ENCODE results near the gene TGFBR3. TPM values are rescaled to one million over a fixed set of nuclear protein-coding genes. Genes with fewer than 3 reads are reported as not detected.

The TGFBR3 gene
- total RNA-seq, 1 donor from 2014 or later = 102 TPM

DNA sequence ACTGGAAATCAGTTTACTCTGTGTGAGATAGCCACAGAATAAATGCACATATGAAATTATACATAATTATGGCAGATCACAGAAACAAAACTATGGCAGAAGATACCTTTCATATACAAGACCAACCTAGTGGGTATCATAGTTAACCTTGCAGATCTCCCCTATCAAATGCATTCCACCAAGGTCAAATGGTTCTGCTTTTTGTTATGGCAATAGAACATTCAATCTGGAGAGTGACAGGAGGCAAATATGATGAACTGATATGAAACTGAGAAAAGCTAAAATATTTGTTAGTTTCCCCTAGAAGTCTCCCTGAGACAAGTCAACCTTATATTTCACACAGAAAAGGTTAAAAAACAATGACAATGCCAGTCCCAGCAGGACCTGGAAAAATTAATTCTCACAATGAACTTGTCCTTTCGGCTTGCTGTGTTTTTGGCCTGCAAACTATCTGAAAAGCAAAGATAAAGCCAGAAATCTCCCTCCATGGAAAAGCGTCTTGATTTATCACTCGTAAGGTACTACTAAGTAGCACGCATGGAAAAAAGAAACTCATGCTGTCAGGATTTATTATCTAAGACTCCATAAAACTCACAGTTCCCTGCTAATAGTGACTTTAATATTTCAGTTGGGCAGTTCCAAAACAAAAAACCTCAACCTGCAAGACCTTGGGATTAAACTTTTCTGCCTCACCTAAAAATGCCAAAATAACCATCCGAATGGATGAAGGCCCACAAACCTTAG is 174.3 kb downstream of the TGFBR3 start:
- no peak for DNase-seq (ENCODE audit: low spot score)

DNA sequence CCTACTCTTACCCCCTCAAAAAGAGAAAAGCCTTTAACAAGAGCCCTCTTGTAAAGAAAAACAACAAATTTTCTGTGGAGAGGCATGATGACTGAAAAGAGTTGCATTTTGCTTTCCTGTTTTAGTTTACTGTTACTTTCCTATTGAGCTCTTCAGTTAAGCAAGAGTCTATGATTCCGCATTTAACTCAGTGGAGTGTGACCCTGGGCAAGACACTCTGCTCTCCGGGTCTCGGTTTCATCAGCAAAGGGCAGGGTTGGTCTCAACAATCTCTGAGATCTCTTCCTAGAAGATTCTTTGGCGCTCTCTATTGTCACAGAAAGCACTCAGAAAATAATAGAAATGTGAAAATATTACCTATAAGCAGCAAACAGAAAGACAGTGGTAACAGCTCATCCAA is 175.7 kb downstream of the TGFBR3 start:
- no peak for DNase-seq (ENCODE audit: low spot score)

DNA sequence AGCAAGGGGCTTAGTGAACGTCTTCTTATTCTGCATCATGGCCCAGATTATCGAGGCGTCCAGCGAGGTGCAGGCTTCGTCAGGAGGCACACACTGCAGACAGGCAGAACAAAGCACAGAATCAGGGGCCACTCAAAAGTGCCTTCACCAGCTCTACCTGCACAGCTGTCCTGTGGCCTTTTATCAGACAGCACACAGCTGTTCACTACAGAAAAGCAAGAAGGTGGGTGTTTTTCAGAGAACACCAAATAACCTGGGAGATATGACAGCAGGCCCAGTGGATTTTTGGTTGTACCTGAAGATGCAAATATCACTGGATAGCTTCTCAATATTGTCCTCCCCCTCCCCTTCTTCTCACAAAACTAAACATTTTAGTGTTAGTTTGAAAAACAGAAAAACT is 177.3 kb downstream of the TGFBR3 start:
- DNase-seq (ENCODE audit: low spot score) = no peak

DNA sequence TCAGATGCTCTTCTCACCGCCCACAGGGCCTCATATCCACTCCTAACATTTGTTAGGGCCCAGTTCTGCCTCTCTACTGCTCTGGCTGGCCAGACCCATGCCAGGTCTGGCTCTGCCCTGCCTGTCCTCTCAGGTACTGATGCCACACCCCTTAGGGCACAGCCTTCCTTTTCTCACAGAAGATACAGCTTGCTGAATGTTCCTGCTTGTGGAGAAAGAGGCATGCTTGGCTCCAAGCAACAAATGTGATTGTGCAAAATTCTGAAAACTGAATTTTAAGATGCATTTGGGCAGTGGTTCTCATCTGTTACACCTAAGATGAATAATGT is 178.1 kb downstream of the TGFBR3 start:
- no peak for DNase-seq (ENCODE audit: low spot score)

DNA sequence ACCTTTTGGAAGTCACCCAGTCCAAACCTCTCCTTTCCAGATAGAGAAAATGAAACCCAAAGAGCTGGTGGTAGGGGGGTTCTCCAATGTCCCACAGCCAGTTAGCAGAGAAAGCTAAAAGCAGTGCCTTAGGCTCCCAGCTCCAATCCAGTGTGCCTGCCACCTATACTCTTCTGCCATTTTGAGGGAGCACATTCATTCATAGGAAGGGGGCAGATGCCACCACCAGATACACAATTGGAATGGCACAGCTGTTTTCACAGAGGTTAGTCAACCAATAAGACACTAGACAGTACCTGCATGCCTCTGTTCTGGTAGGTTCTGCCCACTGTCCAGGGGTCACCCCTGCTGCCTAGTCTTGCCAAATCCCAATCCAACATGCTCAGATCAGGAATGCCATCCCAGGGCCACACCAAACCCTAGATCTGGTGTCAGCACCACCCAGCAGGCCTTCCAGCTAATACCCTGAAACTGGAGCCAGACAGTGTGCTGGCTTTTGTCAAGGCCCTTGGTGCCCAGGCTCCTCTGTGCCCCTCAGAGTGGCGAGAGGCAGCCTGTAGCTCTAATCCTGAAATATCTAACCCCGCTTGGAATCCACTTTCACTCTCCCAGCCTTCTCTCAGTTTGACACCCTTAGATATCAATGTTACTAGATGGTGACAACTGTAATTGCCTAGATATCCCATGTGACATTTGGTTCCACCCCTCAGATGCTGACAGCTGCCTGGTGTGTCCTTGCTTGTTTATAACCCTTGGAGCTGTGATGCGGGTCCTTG is 178.6 kb downstream of the TGFBR3 start:
- no peak for DNase-seq (ENCODE audit: low spot score)

DNA sequence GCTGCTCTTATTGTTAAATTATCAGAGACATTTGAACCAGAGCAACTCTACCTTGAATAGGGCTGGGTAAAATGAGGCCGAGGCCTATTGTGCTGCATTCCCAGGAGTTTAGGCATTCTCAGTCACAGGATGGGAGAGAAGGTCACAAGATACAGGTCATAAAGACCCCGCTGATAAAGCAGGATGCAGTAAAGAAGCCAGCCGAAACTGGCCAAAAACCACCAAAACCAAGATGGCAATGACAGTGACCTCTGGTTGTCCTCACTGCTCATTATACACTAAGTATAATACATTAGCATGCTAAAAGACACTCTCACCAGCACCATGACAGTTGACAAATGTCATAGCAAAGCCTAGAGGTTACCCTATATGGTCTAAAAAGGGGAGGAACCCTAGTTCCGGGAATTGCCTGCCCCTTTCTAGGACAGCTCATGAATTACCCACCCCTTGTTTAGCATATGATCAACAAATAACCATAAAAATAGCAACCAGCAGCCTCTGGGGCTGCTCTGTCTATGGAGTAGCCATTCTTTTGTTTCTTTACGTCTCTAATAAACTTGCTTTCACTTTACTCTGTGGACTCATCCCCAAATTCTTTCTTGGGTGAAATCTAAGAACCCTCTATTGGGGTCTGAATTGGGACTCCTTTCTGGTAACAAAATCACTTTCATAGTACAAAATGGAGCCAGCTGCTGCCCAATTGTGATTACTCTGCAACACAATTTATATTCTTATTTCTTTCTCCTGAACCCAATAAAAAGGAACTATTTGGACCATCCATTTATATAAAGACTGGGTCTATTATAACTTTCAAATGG is 179.6 kb downstream of the TGFBR3 start:
- no peak for DNase-seq (ENCODE audit: low spot score)

DNA sequence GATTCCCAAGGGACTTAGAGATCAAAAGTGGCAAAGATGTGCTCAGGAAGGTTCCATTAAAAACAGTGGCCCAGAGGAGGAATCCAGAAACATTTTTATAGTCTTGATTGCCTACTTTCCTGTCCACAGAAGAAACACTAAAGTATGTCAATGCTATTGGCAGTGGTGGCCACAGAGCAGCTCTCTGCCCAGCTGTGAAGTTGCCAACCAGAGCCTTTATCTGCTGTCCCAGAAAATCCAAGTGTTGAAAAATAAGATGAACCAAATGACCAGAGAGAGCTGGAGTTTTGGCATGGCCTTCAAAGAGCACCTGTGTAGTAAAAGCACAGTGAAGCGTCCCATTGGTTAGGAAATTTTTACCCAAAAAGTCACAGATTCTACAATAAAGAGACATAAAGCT is 181.2 kb downstream of the TGFBR3 start:
- no peak for DNase-seq (ENCODE audit: low spot score)

DNA sequence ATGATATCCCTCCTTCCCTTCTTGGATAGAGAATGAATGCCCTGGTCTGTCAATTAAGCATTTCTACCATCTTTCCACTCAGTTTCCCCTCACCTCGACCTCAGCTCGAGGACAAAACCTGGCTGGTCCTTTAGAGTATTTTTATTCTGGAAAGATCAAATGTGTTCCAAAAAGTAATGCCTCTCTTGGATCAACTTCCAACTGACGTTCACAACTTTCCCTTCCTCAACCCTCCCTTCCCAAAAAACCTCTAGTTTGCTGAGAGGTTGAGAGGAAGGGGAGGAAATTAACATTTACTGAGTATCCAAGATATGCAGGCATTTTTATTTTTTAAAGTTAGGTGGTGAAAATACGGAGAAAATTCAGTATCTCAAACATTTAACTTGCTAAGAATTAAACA is 182.9 kb downstream of the TGFBR3 start:
- DNase-seq (ENCODE audit: low spot score) = no peak

DNA sequence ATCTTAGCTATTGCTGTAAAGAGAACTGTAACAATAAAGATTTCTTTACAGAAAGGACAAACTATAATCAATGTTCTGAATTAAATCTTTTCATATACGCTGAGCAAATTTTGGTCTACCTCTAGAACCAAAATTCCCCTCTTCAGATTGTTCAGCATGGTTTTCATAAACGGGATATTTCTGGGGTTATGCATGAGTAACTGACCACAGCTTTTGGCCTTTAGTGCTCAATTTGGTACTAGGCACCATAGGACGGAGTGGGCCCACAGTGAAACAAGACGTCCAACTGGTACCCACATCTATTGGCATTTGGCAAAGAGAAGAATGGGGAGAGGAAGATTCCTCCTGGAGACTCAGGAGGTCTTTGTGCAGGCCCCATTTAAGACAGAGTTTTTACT is 184.5 kb downstream of the TGFBR3 start:
- no peak for DNase-seq (ENCODE audit: low spot score)

DNA sequence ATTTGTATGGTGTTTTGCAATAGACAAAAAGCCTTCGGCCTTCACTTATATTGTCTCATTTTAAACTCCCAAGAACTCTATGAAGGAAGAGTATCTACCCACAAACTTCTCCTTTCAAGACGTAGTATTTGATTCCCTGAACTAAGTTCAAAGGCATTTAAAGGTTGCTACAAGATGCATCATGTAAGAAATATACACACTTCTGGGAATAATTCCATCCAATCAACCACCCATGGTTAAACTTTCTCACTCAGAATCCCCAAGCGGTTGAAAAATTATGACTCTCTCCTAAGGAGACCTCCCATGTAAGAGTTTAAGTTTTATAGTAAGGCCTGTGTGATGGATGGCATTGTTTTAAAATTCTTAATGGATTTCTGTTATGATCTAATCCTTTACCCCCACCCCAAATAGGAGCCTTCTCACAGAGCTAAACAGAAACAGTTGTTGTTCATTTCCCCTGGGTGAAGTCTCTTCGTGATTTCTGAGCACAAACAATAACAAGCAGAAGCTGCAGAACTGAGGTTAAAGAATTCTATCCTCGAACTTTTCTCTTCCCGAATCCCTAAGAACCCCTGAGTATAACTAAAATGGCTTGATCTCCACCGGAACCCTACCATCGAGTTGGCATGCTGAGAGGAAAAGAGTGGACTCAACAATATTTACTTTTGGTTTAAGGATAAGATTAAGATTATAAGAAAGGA is 185.0 kb downstream of the TGFBR3 start:
- no peak for DNase-seq (ENCODE audit: low spot score)

DNA sequence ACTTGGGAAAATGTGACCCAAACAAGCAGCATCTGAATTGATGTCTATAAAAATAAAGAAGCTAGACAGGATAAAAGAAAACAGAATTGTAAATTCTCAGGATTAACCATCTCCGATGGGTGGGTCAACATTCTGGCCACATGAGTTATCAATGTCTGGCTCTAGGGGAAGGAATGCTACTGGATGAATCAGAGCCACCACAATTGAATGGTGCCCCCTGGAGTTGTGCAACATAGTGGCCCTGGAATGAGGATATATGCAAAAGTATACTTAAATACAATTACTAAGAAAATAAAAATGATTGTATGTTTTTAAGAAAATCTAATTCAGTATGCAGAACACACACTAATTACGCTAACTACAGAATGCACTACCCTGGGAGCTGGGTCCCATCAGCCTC is 185.6 kb downstream of the TGFBR3 start:
- no peak for DNase-seq (ENCODE audit: low spot score)

DNA sequence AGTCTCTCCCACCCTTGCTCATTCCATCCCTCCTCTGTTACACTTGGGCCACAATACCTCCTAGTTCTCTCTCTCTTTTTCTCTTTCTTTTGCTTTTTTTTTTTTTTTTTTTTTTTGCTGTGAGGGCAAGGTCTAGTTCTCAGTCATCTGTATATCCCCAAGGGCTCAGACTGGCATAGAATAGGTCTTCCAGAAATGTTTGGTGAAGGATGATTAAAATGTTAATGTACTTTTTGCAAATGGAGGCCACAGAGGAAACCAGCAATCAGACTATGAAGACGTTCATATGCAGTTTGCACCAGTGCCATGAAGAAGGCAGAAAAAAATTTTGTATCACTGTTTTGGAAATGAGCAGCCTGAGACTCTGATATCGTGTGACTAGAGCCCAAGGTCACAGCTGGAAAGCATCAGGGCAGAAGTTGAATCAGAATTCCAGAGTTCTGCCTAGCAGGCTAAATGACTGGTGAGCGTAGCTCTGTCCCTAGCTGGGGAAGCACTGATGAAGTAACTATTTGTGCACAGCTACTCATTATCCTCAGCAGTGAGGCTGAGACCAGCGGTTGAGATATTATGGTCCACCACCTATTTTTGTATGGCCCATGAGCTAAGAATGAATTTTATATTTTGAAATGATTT is 186.5 kb downstream of the TGFBR3 start:
- no peak for DNase-seq (ENCODE audit: low spot score)

DNA sequence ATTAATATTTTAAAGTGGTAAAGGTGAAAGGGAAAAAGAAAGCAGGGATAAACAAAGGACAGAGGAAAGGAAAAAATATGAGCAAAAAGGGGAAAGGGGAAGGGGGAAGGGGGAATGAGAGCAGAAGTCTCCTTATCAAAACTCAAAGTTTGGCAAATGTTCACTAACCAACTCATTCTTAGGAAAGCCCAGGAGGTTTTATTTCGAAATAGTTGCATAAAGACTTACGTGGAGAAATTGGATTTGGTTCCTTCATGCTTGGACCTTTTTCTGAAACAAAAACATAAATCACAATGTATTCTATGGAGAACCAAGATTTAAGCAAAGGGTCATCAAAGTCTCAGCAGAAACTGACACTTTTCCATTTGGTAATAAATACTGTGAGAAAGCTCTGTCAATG is 188.1 kb downstream of the TGFBR3 start:
- no peak for DNase-seq (ENCODE audit: low spot score)

DNA sequence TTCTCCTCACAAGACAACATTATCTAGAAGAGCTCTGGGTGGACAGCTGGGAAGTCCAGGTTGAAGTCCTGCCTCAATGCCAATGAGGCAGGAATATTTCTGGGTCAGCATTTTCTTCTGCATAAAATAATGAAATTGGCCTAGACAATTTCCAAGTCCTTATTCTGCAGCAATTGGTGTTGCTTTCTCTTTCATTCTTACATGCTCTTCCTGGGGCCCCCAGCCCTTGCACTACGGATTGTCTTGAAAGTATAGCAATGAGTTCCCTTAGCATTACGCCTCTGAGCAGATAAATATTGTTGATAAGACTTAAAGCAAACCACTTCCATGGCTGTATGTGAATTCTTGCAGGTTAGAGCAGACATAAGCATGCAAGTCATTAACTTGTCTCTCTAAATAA is 188.5 kb downstream of the TGFBR3 start:
- DNase-seq (ENCODE audit: low spot score) = no peak

DNA sequence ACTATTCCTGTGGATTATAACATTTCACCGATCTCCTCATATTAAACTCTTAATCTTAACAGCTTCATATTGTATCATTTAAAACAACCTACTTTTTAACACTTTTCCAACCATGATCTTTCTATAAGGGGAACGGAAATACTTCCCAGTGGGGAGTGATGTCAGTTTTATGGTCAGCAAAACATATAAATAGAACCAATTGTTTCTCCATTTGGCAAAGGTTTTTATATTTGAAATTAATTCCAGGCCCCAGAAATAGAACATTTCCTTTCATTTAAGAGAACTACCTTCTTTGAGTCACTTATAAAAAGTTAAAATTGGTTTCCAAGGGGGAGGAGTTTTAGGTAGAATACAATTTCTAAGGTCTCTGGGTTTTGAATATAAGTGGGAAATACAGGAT is 189.6 kb downstream of the TGFBR3 start:
- DNase-seq (ENCODE audit: low spot score) = no peak

DNA sequence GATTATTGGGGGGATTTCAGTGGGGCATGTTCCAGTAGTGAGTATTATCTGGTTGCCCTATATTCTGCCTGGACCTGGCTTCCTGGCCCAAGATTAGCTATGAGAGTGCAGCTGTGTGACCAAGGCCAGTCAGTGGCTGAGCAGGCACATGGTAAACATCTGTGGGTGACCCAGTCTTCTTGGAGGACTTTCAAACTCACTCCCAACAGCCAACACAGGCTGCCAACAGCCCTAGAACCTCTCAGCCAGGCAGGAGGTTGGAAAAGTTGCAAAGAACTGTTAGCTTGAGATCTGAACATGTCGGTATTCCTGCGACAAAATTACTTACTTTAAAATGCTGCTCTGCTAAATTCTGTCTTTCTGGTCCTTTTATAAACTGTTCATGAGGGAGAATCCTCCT is 192.4 kb downstream of the TGFBR3 start:
- no peak for DNase-seq (ENCODE audit: low spot score)

DNA sequence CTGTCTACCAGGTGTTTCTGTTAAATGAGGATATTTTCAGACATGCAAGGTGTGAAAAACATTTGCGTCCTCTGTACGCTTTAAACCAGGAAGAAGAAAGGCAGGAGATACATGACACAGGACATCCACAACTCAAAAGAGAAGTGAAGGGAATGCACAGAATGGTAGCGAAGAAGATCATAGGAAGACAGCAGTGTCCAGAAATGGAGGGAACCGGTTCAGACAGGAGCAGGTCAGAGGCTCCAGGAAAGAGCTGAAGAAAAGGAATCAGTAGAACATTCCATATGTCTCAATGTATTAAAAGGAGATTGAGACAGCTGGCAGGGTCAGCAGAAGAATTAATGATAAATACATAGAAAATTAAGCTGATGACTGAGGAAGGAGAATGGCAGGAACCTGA is 194.4 kb downstream of the TGFBR3 start:
- no peak for DNase-seq (ENCODE audit: low spot score)

DNA sequence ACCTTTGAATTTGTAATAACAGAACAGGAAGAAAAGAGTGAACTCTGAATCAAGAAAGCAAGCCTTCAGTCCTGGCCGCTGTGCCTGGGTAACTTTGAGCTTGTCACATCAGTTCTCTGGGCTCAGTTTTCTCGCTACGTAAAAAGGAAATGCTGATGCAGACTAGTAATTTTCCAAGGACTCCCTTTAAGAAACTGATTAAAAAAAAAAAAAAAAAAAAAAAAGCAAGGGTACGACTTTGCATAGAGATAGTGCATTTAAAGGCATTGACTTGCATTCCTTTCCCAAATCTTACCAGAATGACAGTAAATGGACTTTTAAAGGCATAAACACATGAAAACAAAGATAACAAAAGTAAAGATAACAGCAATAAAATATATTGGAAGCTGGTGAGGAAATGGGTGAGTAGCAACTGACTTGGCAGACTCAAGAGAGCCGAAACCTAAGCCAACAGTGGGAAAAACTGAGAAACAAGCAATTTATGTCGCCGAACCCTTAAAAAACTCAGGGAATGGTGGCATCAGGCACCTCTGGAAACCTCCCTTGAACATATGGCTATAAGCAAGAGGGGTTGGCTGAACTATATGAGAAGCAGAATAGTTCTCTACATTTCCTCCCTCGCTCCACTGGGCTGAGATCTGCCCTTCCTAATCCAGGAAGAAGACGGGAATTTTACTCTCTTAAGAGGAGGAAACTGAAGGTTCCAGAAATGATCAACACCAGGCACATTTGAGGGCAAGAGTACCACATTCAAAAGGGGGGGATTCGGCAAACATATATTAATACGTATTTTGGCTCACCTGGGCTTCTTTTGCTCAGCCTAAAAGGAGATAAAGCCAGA is 196.1 kb downstream of the TGFBR3 start:
- no peak for DNase-seq (ENCODE audit: low spot score)

DNA sequence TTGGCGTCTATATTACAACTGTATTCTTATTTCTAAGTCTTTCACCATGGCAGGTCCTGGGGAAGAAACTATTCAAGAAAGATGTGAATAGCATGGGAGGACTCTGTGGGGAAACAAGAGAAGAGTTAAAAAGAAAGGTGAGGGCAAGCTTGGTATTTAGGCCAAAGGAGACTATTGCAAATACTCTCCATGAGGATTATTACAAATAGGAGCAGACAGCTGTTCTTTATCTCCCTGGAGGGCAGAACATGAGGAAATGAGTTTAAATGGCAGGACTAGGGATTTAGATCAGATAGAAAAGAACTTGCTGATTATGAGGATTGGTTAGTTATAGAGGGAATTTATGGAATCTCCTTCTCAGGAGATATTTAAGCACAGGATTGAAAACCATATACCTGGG is 198.5 kb downstream of the TGFBR3 start:
- no peak for DNase-seq (ENCODE audit: low spot score)

DNA sequence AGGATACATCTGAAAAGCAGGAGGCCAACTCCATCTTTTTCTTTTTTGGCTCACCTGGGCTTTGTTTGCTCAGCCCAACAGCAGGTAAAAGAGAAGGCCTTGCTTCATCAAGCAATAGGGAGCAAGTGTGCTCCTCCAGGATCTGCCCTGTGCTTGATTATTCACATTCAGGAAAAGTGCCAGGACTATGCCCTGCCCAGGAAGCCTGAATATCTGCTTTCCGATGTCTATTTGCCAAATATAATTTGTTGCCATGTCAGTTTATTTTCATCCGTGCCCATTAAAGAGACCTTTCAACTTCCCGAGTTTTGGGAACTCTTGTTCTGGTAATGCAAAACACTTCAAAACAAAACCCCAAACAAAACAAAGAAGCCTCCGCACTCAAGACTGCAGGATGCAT is 200.0 kb downstream of the TGFBR3 start:
- DNase-seq (ENCODE audit: low spot score) = no peak
